Measurements from ENCODE around the gene ERVK3-1.
"Not testable (repeated sequence)": the region's sequence is repeated elsewhere in the genome, so short reads cannot be mapped to it uniquely, and the experiment has no call there.

The ERVK3-1 gene

GRCh38 chr19:58346961-58347929, 42.1 kb downstream of the ERVK3-1 start:
- peak; percentile 90 for DNase-seq (ENCODE audit: low spot score)

- DNase-seq (ENCODE audit: low spot score): not testable (repeated sequence)
These were observed 42.9 kb downstream of the ERVK3-1 start for GRCh38 chr19:58348080-58348479.

GRCh38 chr19:58349590-58349989, 44.4 kb downstream of the ERVK3-1 start:
- no peak for DNase-seq (ENCODE audit: low spot score)

- no peak for DNase-seq (ENCODE audit: low spot score)
These were observed 45.1 kb downstream of the ERVK3-1 start for GRCh38 chr19:58350001-58350861.

GRCh38 chr19:58350871-58351557, 45.8 kb downstream of the ERVK3-1 start:
- no peak for DNase-seq (ENCODE audit: low spot score)

- DNase-seq (ENCODE audit: low spot score): no peak
These were observed 46.3 kb downstream of the ERVK3-1 start for GRCh38 chr19:58351558-58351878.

GRCh38 chr19:58351990-58352755, 47.0 kb downstream of the ERVK3-1 start:
- no peak for DNase-seq (ENCODE audit: low spot score)

- DNase-seq (ENCODE audit: low spot score): no peak
These were observed 47.8 kb downstream of the ERVK3-1 start, which contains the start of gene A1BG for GRCh38 chr19:58352760-58353671. TSS of gene A1BG (minus strand) at chr19:58353492. CDS start at chr19:58353437, 55 bp downstream.

- no peak for DNase-seq (ENCODE audit: low spot score)
These were observed 48.7 kb downstream of the ERVK3-1 start for GRCh38 chr19:58353717-58354477.

- DNase-seq (ENCODE audit: low spot score): no peak
These were observed 49.4 kb downstream of the ERVK3-1 start for GRCh38 chr19:58354478-58355030.

- DNase-seq (ENCODE audit: low spot score): no peak
These were observed 50.1 kb downstream of the ERVK3-1 start for GRCh38 chr19:58355215-58355796.

- peak; percentile 41 for DNase-seq (ENCODE audit: low spot score)
These were observed 51.0 kb downstream of the ERVK3-1 start for GRCh38 chr19:58355908-58356765.

- no peak for DNase-seq (ENCODE audit: low spot score)
These were observed 51.7 kb downstream of the ERVK3-1 start for GRCh38 chr19:58356766-58357480.

GRCh38 chr19:58357481-58358145, 52.4 kb downstream of the ERVK3-1 start:
- no peak for DNase-seq (ENCODE audit: low spot score)

GRCh38 chr19:58361900-58362271, 56.7 kb downstream of the ERVK3-1 start:
- DNase-seq (ENCODE audit: low spot score): peak; percentile 44

GRCh38 chr19:58362272-58362994, 57.3 kb downstream of the ERVK3-1 start, which contains the start of gene ZNF497:
TSS of gene ZNF497 (minus strand) at chr19:58362751. CDS start at chr19:58357635, 5,116 bp downstream.
- peak; percentile 98 for DNase-seq (ENCODE audit: low spot score)

Measured in germinal center (tissue), 1 donor.